SHP77 (cell line): ENCODE data around the gene DIP2C.
"Not testable (repeated sequence)": the region's sequence is repeated elsewhere in the genome, so short reads cannot be mapped to it uniquely, and the experiment has no call there.

ENCODE experiments used
- DNase-seq, 2 experiments: peaks; one replicate each; lab custom pipeline; 2025; lab: John Stamatoyannopoulos, UW

DIP2C gene

DNA sequence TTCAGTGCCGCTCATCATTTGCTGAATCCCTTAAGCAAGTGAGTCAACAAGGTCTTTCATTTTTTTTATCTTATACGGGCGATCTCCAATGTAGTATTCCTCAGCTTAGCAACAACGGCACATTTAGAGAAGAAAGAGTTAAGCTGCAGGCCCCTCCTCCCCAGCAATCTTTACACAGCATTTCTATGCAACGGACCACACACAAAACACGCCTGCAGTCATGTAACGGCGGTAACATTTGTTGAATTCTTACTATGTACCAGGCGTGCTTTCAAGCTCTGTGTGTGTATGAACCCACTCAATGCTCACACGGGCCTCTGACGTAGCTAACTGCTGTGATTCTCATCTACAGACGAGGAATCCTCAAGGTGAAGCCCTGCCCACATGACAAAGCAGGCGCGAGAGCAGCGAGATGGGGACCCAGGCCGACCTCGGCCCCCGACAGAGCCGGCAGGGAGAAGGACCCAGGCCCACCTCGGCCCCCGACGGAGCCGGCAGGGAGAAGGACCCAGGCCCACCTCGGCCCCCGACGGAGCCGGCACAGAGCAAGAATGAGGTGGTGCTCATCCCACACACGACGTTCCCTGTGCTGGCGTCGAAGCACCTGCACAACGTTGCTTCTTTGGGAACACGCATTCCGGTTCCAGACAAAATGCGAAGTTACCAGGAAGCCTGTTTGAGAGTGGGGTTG is 313.5 kb downstream of the DIP2C start:
- DNase-seq: no peak

DNA sequence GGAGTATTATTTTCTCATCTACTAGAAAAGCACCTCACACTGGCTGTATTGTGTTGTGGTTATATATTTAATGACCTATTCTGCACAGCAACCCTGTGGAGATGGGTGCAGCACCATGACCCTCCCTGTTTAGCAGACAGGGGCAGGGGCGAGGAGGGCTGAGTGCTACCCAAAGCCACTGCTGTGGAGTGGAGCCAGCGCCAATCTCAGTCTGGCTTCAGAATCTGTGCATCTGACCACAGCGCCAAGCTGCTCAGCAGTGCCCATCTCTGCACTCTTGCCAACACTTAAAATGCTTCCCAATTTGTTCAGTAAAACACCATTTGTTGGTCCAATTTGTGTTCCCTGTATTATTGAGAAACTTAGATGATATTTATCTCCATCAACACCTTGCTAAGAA is 315.1 kb downstream of the DIP2C start:
- no peak for DNase-seq

DNA sequence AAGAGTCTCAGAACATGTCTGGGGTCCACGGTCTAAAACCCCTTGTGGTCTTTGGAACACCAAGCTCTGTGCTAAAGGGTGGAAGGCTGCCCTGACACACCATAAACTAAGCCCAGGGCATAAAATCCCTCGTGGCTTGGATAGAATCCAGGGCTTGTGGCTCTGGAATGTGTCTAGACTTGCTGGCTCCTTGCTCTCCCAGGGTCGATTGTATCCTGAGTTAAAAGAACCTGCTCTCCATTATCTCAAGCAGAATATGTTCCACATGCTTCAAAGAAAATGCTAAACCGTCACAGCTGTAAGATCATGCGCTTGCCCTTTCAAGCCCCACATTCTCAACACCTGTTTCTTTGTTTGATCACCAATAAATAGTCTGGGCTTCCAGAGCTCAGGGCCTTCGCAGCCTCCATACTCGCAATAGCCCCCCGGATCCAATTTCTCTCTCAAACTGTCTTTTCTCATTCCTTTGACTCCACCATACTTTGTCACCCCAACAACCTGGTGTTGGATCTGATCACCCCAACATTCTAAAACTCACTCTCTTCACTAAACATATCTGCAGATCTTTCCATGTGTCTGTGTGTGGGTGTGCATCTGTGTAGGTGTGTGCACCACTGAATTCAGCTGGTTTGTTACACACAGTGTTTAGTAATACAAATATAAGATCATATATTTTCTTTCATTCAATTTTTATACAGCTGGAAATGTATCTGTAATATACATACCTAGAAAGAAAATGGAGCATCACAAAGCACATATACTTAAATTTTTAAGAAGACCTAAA is 315.8 kb downstream of the DIP2C start:
- DNase-seq: no peak

DNA sequence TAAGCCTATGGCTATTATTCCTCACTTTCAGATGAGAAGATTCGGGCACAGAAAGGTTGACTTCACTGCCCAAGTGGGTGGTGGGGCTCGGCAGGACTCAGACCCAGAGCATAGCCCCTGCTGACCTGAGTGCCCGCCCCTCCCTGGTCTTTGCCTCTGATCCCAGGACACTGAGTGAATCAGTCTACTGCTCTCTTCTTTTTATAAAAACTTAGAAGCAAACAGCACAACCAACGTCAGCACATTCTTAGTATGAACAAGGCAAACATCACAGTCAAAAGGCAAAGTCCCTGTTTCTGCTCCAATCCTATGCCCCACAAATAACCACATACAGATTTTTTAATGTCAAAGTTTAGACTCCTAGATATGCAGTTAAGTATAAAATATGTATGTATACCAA is 316.5 kb downstream of the DIP2C start:
- no peak for DNase-seq

DNA sequence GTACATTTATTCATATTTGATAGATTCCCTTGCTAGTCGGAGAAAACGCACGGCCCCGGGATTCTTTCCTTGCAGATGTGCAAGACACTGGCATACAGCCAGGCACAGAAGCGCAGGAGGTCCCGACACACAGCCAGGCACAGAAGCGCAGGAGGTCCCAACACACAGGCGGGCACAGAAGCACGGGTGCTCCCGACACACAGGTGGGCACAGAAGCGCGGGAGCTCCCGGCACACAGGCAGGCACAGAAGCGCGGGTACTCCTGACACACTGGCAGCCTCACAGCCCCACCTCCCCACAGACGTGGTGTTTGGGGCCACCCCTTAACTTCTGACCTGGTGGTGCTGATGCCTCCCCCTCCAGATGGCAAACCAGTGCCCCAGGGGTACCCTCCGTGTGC is 316.9 kb downstream of the DIP2C start:
- no peak for DNase-seq

DNA sequence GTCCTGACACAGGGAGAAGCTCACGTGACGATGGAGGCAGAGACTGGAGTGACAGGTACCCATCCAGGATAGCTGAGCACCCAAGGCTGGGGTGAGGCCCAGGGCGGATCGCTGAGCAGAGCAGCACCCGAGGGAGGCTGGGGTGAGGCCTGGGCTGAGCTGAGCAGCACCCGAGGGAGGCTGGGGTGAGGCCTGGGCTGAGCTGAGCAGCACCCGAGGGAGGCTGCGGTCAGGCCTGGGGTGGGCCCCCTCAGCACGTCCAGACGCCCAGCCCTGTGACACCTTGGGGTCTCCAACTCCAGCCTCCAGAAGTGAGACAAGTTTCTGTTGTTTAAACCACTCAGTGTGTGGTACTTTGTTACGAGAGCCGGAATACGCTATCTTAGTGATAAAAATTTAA is 318.0 kb downstream of the DIP2C start:
- no peak for DNase-seq

DNA sequence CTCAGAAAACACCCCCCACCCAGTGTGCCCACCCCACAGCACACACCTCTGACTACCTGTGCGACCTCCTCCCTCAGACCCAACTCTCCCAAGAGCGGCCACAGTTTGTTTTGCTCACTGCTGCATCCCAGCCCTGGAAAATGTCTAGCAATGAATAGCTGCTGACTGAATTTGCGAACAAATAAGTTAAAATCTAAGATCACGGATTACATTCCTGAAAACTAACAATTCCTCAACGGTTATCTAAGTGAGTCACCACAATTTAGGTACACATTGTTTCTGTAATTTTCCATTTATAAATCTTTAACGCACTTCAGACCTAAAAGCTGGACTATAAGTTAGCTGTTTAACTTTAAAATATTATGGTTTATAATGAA is 319.0 kb downstream of the DIP2C start:
- no peak for DNase-seq

DNA sequence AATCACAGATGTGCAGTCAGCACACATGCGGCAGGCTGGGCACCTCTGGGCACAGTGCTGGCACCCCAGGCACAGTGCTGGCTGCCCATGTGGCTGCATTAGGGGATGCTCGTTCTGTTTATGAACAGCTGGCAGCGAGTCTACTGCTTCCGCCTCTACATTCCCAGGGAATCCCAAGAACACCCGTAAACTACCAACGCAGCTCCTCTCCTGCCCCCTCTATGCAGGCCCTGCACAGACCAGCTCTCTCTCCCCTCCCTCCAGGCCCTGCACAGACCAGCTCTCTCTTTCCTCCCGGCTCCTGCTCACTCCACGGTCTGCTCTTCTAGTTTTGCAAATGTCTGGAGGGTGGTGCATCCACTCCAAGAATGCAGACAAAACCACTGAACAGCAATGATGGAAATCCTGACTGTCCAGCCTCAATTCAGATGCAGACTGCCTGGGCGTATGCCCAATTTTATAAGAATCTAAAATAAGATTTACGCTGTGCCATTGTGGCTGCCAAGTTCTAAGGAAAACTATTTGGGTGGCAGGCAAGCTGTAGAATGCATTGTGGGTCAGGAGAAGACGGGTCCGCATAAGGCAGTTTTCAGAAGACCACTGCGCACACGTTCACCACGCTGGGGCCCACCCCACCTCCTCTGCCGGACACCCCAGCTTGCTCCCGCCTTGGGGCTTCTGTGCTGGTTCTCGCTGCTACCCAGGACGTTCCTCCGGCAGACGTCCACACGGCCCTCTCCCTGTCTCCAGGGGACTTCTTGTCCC is 319.6 kb downstream of the DIP2C start:
- DNase-seq: no peak

DNA sequence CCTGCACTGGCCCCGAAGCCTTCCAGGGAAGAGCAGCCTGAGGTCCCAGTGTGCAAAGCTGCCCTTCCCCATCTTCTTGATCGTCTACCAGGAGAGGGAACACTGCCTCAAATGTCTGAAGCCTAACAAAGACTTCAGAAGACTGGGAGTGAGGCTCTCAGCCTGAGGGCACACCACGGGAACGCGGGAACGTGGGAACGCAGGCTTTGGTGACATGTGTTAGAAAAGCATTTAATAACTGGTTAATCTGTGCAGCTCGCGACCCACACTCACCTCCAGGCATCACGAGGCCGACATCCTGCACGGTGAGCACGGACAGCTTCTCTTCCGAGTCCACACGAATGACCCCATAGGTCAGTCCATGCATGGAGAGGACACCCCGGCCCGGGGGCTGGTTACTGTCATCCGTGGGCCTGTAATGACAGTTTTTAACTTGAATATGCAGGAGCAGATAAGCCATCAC is 320.2 kb downstream of the DIP2C start:
- DNase-seq: no peak

DNA sequence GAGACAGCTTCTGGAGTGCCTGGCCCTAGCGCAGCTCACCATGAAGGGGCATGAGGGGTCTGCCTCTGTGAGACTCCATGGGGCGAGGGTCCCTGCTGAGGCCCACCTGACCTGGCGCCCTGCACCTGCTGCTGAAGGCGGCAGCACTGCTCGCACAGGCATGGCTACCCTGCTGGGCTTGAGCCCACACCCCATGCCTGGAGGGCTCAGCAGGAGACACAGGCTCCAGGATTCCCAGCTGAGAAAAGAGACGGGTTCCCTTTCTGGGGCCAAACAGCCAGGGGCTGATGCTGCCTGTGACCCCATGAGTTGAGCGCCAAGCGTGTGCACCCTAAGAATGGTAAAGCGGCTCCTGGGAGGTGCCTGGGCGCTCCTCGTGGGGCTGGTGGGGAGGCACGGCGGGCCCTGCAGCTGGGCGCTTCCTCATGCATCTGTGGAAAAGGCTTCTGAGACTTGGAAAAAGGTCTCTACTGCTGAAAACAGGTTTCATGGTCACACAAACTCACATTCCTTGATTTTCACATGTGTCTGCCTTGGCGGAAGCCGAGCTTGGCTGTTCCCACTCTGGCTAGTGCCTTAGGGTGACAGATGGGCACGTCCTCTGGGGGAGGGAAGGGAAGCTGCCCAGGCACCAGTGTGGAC is 320.8 kb downstream of the DIP2C start:
- no peak for DNase-seq

DNA sequence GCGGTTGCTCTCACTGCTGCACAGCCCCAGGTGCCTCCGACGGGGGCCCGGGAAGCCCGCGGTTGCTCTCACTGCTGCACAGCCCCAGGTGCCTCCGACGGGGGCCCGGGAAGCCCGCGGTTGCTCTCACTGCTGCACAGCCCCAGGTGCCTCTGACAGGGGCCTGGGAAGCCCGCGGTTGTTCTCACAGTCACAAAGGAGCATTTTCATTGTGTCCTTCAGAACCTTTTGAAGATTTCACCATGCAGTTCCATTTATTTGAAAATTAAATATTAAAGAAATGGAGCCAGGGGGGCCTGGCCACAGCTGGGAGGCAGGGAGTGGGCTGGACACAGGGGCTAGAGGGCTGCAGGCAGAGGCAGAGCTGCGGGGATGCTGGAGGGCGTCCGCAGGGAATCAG is 321.4 kb downstream of the DIP2C start:
- DNase-seq: not testable (repeated sequence)

DNA sequence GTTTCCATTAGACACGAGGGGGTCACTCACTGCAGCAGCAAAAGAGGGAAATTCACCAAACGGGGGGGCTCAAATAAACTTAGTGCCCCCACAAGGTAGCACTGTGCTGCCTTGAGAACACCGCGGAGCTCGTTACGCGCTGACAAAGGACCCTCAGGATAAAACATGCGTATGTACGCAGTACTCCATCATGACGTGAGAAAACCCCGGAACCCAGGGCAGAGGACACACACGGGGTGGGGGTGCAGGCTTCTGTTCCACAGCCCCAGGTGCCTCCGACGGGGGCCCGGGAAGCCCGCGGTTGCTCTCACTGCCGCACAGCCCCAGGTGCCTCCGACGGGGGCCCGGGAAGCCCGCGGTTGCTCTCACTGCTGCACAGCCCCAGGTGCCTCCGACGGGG is 321.8 kb downstream of the DIP2C start:
- no peak for DNase-seq

DNA sequence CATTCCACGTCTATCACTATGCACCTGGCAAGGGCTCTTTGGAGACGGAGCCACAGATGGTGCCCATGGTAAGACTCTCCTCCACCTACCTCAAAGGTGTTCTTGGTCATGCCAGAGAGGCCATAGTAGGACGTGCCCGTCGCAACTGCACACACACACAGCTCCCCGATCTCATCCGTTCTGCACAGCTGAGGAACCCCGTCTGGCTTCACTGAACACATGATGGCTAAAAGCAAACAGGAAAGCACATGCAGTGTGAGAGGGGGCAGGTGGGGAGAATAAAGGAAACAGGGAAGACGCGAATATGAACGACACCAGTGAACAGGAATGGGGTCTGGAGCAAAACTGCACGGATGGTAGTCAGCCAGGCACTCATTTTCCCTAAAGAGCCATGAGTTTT is 323.3 kb downstream of the DIP2C start:
- no peak for DNase-seq

DNA sequence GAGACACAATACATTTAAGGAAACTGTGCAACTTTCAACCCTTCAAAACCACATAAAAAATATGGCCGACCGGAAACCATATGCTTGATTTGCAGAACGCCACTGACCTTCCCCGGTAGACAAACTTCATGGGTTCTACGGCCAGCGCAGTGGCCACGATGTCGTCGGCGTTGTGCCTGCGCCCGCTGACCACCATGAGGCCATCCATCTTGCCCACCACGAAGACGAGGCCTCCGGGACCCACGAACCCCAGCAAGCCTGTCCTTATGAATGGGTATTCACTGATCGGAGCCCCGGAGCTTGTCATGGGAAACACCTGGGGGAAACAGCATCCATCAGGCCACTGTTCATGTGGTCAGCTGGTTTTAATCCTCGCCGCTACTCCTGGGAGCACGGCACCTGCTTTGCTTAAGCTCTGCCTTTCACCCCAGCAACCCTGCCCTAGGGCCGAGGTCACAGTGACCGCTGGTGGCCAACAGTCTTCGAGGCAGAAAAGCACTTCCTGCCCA is 325.1 kb downstream of the DIP2C start:
- DNase-seq: no peak

DNA sequence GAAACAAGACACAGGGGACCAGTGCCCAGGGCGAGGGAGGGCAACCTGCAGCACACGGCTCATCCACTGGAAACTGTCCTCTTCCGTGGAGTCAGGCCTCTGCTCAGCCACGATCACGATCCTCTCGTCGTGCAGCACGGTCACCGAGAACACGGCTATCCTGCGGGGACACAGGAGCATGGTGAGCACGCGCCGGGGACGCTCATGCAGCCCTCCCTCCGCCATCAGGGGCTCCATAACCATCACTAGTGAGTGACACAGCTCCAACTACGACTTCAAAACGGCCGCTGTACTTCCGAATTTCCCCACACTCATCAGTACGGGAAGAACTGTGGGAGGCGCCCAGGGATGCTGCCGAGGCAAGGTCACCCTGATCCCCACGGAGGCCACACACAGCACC is 326.3 kb downstream of the DIP2C start:
- no peak for DNase-seq

DNA sequence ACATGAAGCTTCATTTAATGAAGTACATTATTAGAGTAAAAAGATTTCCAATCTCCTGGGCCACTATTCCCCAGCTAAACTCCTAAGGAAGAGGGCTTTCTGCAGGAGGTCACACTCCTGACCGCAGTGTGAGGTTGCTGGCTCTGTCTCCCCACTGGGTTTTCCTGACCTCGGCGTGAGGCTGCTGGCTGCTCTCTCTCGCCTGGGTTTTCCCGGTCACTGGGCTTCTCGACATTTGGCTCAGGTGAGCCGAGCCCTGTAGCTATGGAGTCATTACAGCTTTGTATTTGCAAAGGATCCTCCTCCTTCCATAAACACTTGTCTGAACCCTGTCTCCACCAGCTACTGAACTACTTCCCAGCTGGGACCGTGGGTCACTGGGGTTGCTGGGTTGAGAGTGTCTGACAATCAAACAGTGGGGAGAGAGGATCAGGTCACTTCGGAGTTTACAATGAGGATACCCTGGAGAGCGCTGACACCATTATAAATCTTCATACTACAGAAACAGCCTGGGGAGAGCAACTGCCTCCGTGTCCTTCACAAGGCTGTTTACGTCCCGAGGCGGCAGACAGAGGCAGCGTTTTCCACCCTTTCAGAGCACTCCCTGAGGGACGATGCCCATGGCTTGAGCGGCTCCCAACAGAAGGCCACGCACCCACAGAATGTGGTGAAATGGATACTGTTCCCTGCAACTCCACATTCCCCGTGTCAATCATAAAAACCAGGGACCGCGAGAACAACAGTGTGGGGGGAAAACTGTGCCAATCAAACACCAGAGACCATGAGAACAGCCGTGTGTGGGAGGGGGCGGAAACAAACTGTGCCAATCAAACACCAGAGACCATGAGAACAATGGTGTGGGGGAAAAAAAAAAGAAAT is 328.0 kb downstream of the DIP2C start:
- no peak for DNase-seq

DNA sequence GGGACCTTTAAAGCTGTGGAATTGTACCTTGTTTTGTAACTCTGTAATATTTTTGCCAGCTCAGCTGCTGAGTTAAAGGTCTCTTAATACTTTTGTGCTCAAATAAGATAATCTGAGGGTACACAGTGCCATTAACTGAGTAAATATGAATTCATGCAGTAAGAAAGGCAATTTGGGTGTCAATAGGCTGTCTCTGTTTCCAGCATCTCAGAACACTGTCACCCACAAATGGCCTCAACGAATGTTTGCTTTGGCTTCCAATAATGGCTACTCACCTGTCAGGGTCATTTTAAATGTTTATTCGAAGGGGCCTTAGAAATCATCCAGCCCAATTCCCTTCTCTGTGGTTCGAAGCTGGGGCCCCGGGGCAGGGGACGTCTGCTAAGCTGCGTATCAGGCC is 328.8 kb downstream of the DIP2C start:
- DNase-seq: no peak

DNA sequence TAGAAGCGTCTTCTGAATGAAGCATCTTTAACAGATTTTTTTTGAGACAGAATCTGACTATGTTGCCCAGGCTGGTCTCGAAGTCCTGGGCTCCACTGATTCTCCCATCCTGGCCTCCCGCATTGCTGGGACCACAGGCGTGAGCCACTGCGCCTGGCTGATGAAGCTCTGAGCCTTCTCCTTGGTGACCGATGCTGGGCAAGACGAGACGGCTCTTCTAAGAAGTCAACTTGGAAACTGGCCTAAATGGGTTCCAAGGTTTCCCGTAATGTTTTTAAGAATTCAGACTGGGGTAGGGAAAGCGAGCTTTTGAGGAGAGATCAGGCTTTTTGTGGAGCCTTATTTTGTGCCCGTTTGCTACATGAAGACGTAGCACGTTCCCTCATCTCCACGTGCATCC is 329.7 kb downstream of the DIP2C start:
- no peak for DNase-seq

DNA sequence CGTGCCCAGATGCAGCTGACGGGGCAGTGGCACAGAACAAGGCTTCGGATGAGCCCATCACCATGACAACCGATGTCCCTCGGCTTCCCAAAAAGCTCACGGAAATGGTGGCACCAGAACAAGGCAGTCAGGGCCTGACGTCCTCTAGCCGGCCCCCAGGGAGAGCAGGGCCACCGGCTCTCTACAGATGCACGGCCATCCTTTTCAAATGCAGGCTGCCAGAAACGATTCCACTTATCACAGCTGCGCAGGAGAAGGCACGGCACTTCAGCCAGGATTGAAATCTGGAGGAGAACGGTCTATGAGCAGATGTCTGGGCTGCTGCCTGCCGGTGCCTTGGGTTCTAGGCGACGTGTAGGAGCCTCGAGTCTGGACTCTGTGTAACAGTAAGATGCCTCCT is 330.4 kb downstream of the DIP2C start:
- DNase-seq: no peak

DNA sequence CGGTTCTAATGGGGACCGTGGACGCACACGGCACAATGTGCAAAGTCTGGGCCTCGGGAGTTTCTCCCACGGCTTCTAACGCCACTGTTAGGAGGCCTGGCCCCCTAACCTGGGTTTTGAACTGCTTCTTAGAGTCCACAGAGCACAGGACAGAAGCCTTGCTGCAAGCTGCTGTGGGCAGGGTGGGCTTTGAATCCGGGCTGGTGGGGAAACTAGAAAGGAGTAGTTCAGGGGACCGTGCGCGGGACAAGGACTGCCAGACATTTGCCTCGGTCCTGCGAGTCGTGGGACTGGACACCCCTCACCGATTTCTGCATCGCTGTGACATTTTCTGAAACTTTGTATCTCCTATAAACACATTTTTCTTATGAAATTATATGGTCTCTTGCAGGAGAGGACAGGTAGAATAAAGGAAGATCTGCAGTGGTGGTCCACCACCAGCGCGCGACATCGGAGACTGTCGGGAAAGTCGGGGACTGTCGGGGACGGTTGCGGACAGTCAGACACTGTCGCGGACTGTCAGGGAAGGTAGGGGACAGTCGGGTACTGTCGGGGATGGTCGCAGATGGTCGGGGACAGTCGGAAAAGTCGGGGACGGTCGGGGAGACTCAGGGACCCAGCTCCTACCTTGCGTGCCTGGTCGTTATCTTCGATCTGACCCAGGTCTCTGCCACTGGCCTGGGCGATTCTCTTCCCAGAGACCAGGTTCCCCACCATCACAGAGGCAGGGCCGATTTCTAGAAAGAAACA is 332.1 kb downstream of the DIP2C start:
- DNase-seq: no peak

DNA sequence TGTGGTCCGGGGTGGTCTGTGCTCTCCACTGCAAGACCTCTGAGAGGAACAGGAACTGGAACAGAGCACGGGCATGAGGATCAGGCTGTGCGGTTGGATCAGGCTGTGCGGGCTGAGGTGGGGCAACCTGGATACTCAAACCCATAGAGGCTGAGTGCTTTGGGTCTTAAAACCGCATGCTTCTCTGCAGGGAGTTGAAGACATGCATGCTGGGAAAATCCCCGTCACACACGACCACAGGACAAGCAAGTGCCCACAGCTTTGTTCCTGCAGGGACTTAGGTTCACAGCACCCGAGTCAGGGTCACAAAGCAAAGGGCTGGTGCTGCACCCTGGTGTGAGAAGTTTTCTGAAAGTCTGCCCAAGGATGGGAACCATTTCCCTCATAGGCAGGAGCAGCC is 333.0 kb downstream of the DIP2C start:
- no peak for DNase-seq
